Hepatocyte (in vitro differentiated cells): ENCODE data around the gene CHCHD6. TPM values are rescaled to one million over a fixed set of nuclear protein-coding genes. Genes with fewer than 3 reads are reported as not detected.

Experiments
- DNase-seq: peaks from one replicate; pipeline ENCODE4 v3.0.0-alpha.2; 2016; ENCODE audit warnings: low spot score
- H2AFZ ChIP-seq: fragments of 200-600 bp; sonication (generic); 2 replicates; pipeline ENCODE4 v1.6.0; 2016; ENCODE audit warnings: antibody characterized with exemption, mild to moderate bottlenecking
- H3K27ac ChIP-seq: fragments of 200-600 bp; sonication (generic); 2 replicates; pipeline ENCODE4 v1.5.1; 2016; ENCODE audit warnings: mild to moderate bottlenecking
- H3K27me3 ChIP-seq: fragments of 200-600 bp; sonication (generic); 2 replicates; pipeline ENCODE4 v1.6.1; 2016
- H3K36me3 ChIP-seq: fragments of 200-600 bp; sonication (generic); replicated peaks from 2 replicates; pipeline ENCODE4 v1.5.1; 2016; ENCODE audit warnings: low read depth; ENCODE audit not compliant: insufficient read depth
- H3K4me1 ChIP-seq: fragments of 200-600 bp; sonication (generic); 2 replicates; pipeline ENCODE4 v1.5.1; 2016; ENCODE audit warnings: mild to moderate bottlenecking, moderate library complexity; ENCODE audit not compliant: insufficient read depth
- H3K4me2 ChIP-seq: fragments of 200-600 bp; sonication (generic); 2 replicates; pipeline ENCODE4 v1.6.0; 2016
- H3K4me3 ChIP-seq: fragments of 200-600 bp; sonication (generic); 2 replicates; pipeline ENCODE4 v1.5.1; 2016; ENCODE audit warnings: mild to moderate bottlenecking
- H3K79me2 ChIP-seq: fragments of 200-600 bp; sonication (generic); 2 replicates; pipeline ENCODE4 v1.6.0; 2017; ENCODE audit warnings: mild to moderate bottlenecking
- H3K9me2 ChIP-seq: fragments of 200-600 bp; sonication (generic); replicated peaks from 2 replicates; pipeline ENCODE4 v1.6.0; 2017; ENCODE audit warnings: mild to moderate bottlenecking; ENCODE audit not compliant: insufficient read depth
- H3K9me3 ChIP-seq: fragments of 200-600 bp; sonication (generic); 2 replicates; pipeline ENCODE4 v1.5.1; 2016; ENCODE audit warnings: low read depth, mild to moderate bottlenecking
- H4K20me1 ChIP-seq: fragments of 200-600 bp; sonication (generic); 2 replicates; pipeline ENCODE4 v1.6.0; 2016; ENCODE audit warnings: mild to moderate bottlenecking; ENCODE audit not compliant: insufficient read depth, poor library complexity, severe bottlenecking
- EZH2 ChIP-seq: fragments of 200-600 bp; sonication (generic); IDR thresholded peaks from 2 replicates; pipeline ENCODE4 v1.6.1; 2016; ENCODE audit warnings: antibody characterized with exemption, mild to moderate bottlenecking, borderline replicate concordance
- EZH2phosphoT487 ChIP-seq: fragments of 200-600 bp; sonication (generic); IDR thresholded peaks from one replicate; pipeline ENCODE4 v1.6.1; 2018; ENCODE audit warnings: antibody characterized with exemption, mild to moderate bottlenecking, low read depth, moderate library complexity; ENCODE audit not compliant: unreplicated experiment, severe bottlenecking
- WGBS: methylation state at CpG from one replicate; pipeline ENCODE4 v1.1.6; 2016; ENCODE audit warnings: low lambda C conversion rate; ENCODE audit errors: missing lambda C conversion rate; 5-methylcytosine and 5-hydroxymethylcytosine counted together
- polyA plus RNA-seq: library from polyadenylated mRNA; unstranded; fragments of >200 nt; fragmentation: Nextera tagmentation; extraction: Ambion mirVana; gene quantifications from 2 replicates; pipeline ENCODE4 v1.2.1, GENCODE V29; 2016
- total RNA-seq: library from RNA; depleted of rRNA; stranded (reverse); fragments of >200 nt; gene quantifications from 2 replicates; pipeline ENCODE4 v1.2.3, GENCODE V29; 2014
- TF ChIP-seq, protein P1 (sequence below): fragments of 200-600 bp; sonication (generic); IDR thresholded peaks from 2 replicates; pipeline ENCODE4 v1.5.1; 2016; ENCODE audit warnings: antibody characterized with exemption, mild to moderate bottlenecking; ENCODE audit not compliant: poor library complexity

Gene CHCHD6
- total and polyA plus RNA-seq, 2 experiments from 2014 or later: 13.8 to 19.7 TPM

DNA sequence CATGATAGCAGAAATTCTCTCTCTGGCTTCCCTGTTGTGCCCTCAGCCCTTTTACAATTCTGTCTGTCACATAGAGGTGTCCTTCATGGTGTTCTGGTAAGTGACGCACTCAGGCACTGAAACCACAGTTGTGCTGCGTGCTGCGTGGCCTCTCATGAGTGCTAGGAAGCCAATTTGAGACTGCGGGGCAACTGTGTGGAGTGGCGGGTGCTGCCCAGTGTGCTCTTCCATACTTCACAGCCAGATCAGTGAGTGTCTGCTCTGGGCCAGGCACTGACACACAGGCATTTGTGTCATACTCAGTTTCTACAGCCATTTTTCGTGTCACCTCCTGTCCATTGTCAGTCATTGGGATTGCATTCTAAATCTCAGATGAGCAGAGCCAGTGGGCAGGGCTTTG, 145.7 kb downstream of the CHCHD6 start:
- Histone ChIP-seq H4K20me1 (no peaks in the 10 kb centered on the region), H3K9me3 (no peaks in the 10 kb centered on the region), H3K4me3 (no peak overlapping the region), H3K27ac (no peak overlapping the region), H3K9me2 (no peaks in the 10 kb centered on the region), H3K79me2 (no peaks in the 10 kb centered on the region), H3K4me1 (peaks cover 15% of the 10 kb centered on the region), H2AFZ (no peak overlapping the region), H3K36me3 (no peaks in the 10 kb centered on the region), H3K4me2 (no peak overlapping the region), H3K27me3 (no peaks in the 10 kb centered on the region)
- no peak for DNase-seq
- 96% methylated on average over 6 of the region's 6 CpGs for WGBS
- TF ChIP-seq EZH2: no peak
- no peak for TF ChIP-seq EZH2phosphoT487
- TF ChIP-seq, protein P1, sequence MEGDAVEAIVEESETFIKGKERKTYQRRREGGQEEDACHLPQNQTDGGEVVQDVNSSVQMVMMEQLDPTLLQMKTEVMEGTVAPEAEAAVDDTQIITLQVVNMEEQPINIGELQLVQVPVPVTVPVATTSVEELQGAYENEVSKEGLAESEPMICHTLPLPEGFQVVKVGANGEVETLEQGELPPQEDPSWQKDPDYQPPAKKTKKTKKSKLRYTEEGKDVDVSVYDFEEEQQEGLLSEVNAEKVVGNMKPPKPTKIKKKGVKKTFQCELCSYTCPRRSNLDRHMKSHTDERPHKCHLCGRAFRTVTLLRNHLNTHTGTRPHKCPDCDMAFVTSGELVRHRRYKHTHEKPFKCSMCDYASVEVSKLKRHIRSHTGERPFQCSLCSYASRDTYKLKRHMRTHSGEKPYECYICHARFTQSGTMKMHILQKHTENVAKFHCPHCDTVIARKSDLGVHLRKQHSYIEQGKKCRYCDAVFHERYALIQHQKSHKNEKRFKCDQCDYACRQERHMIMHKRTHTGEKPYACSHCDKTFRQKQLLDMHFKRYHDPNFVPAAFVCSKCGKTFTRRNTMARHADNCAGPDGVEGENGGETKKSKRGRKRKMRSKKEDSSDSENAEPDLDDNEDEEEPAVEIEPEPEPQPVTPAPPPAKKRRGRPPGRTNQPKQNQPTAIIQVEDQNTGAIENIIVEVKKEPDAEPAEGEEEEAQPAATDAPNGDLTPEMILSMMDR: no peak

DNA sequence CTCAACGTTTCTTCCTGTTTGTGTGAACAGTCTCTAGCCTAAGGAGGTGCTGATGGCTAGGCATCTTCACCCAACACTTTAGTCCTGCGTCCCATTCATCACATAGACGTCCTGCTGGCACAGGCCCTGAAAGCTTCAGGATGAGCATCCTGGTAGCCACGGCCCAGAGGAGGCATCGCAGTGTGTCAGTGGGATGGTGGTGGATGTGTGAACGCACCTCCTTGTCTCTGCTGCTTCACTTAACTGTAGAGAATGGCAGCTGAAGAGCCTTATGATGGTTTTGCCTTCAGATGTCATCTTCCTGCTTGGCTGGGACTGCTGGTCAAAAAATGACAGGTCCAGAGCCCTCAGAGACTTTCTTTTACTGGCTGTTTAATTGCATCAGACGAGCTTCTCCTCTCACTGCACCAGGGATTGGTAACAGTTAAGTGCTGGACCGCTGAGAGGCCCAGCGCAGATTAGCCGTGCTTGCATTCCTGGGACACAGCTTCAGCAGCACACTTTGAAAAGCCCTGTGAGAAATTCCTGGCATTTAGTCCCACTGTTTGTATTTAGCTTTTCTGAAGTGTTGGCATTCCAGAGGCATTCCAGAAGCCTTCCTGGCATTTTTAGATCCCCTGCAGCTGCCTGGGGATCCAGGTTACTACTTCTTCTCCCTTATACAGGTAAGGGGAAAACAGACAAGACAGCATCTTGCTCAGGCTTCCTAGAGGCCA, 146.5 kb downstream of the CHCHD6 start:
- Histone ChIP-seq H3K79me2 (no peaks in the 10 kb centered on the region), H3K4me1 (peaks cover 15% of the 10 kb centered on the region), H3K9me2 (no peaks in the 10 kb centered on the region), H2AFZ (no peak overlapping the region), H3K4me3 (no peak overlapping the region), H3K4me2 (peak overlapping the region; percentile 54), H3K27ac (no peak overlapping the region), H3K36me3 (no peaks in the 10 kb centered on the region), H3K27me3 (no peaks in the 10 kb centered on the region), H3K9me3 (no peaks in the 10 kb centered on the region), H4K20me1 (no peaks in the 10 kb centered on the region)
- WGBS: 49% methylated on average over 10 of the region's 10 CpGs
- peak; percentile 54 for DNase-seq
- TF ChIP-seq, protein P1: no peak
- TF ChIP-seq EZH2phosphoT487 (no peak), EZH2 (no peak)

DNA sequence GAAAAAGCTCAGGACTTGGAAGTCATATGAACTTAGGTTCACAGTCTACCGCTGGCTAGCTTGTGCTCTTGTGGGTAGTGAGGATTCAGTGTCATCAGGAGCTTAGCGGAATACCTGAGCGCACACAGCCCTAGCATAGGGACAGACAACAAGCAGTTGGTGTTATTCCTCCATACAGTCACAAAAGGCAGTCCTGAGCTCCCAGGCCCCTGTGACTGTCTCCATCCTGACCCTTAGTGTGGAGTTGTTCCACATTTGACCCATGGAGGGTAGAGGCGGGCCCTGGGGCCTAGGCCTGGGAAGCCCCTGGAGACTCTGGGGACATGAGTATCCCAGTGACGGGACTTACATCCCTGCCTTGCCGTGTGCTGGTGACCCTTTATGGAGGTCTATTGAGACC, 147.3 kb downstream of the CHCHD6 start:
- no peak overlapping the region for H2AFZ ChIP-seq
- 97% methylated on average over 6 of the region's 6 CpGs for WGBS
- H3K4me1 ChIP-seq: peaks cover 15% of the 10 kb centered on the region
- H3K4me3 ChIP-seq: no peak overlapping the region
- no peaks in the 10 kb centered on the region for H4K20me1 ChIP-seq
- TF ChIP-seq, protein P1: no peak
- no peak for TF ChIP-seq EZH2
- no peak for TF ChIP-seq EZH2phosphoT487
- DNase-seq: no peak
- no peak overlapping the region for H3K27ac ChIP-seq
- no peaks in the 10 kb centered on the region for H3K9me3 ChIP-seq
- no peaks in the 10 kb centered on the region for H3K36me3 ChIP-seq
- H3K4me2 ChIP-seq: peak overlapping the region; percentile 54
- H3K79me2 ChIP-seq: no peaks in the 10 kb centered on the region
- no peaks in the 10 kb centered on the region for H3K27me3 ChIP-seq
- no peaks in the 10 kb centered on the region for H3K9me2 ChIP-seq
